Omental fat pad (tissue), 4 donors: Measurements from ENCODE around the gene HBE1. TPM values are rescaled to one million over a fixed set of nuclear protein-coding genes. Genes with fewer than 3 reads are reported as not detected.
"Not testable (repeated sequence)": the region's sequence is repeated elsewhere in the genome, so short reads cannot be mapped to it uniquely, and the experiment has no call there.

Experiments
- ATAC-seq: fragments of 150-250 bp; one replicate; pipeline ENCODE4 v1.9.1; 2016; ENCODE audit warnings: mild to moderate bottlenecking, moderate library complexity; ENCODE audit not compliant: low FRiP score
- DNase-seq: peaks from one replicate; pipeline ENCODE4 v3.0.0-alpha.2; 2019; ENCODE audit warnings: low spot score
- CTCF ChIP-seq, 3 donors: fragments of 450-650 bp; IDR thresholded peaks; one replicate each; pipeline ENCODE4 v1.5.1; 2016 to 2017; ENCODE audit warnings: antibody characterized with exemption in 3 of 3, mild to moderate bottlenecking in 3 of 3, moderate library complexity in 2 of 3
- total RNA-seq, 4 donors: library from RNA; depleted of rRNA; stranded (reverse); fragments of >200 nt; gene quantifications; one replicate each; pipeline ENCODE4 v1.1.0, GENCODE V29; 2016

The HBE1 gene
- not detected for total RNA-seq

GRCh38 chr11:5269715-5270147 lies at the start of gene HBE1:
HBE1 (minus strand) TSS chr11:5269945; CDS start chr11:5269890, 55 bp downstream.
- TF ChIP-seq CTCF (IDR thresholded peaks at IDR 0.05), result no peak
- no peak for ATAC-seq
- no peak for DNase-seq

- DNase-seq (no peak), ATAC-seq (no peak)
- TF ChIP-seq CTCF (IDR thresholded peaks at IDR 0.05), result no peak
These were observed 47.5 kb upstream of the HBE1 start for GRCh38 chr11:5317292-5317691.

- not testable (repeated sequence) for ATAC-seq, DNase-seq
These were observed 43.7 kb upstream of the HBE1 start for GRCh38 chr11:5313326-5314023.

- no peak for DNase-seq
- no peak for TF ChIP-seq CTCF (IDR thresholded peaks at IDR 0.05)
- ATAC-seq, result no peak
These were observed 40.7 kb upstream of the HBE1 start for GRCh38 chr11:5310423-5310822.

- no peak for TF ChIP-seq CTCF (IDR thresholded peaks at IDR 0.05)
- no peak for ATAC-seq
- DNase-seq, result no peak
These were observed 37.7 kb upstream of the HBE1 start for GRCh38 chr11:5307256-5308019.

GRCh38 chr11:5304046-5304445 lies 34.3 kb upstream of the HBE1 start:
- ATAC-seq (no peak), DNase-seq (no peak)
- no peak for TF ChIP-seq CTCF (IDR thresholded peaks at IDR 0.05)

GRCh38 chr11:5303626-5304025 lies 33.9 kb upstream of the HBE1 start:
- TF ChIP-seq CTCF (IDR thresholded peaks at IDR 0.05), result no peak
- ATAC-seq, result no peak
- no peak for DNase-seq
